RWPE1 (cell line): Measurements from ENCODE around the gene RASD1.

Experiments used
- CTCF ChIA-PET: fragments of 350-600 bp; sonication (Branson Sonifier 250); formaldehyde crosslinking; extraction: SDS; loops from one replicate; lab custom pipeline; 2021; lab: Yijun Ruan, JAX
- POLR2A ChIA-PET: fragments of 400-600 bp; formaldehyde crosslinking; extraction: SDS; loops from one replicate; lab custom pipeline; 2020; ENCODE audit warnings: antibody characterized with exemption; ENCODE audit not compliant: low non-redundant PET; lab: Yijun Ruan, JAX
- DNase-seq: peaks from one replicate; pipeline ENCODE4 v3.0.0; 2012; ENCODE audit warnings: low spot score
- H3K27ac ChIP-seq: fragments of 450-650 bp; 2 replicates; pipeline ENCODE4 v1.5.1; 2017
- CTCF ChIP-seq: fragments of 450-650 bp; conservative IDR thresholded peaks from 2 replicates; pipeline ENCODE4 v1.5.1; 2017; ENCODE audit warnings: low read depth, mild to moderate bottlenecking

Gene RASD1

DNA sequence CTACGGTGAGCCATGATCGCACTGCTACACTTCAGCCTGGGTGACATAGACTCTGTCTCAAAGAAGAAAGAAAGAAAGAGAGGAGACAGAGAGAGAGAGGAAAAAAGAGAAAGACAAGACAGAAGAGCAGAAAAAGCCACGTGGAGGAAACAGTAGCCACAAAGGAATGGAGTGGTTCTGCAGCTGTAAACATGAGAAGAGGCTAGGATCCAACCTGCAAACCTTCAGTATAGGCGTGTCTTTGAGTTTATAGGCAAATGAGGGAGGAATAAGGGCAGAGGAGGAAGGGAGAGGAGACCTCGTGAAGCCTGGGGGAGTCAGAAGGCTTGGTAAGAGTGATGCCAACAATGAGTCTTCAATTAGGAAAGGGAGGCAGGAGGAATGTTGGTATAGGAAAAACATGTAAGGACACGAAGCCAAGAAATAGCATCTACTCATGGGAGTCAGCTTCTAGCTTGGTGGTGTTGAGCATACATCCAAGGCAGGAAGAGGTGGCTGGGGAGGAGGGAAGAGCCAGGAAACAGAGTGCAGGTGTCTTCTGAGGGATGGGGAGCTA is 15.5 kb downstream of the RASD1 start:
- peak; percentile 30 for DNase-seq
- POLR2A ChIA-PET = no interaction called here
- CTCF ChIA-PET = interaction anchor here (0.6 kb wide), 1 partner anchor 12 kb away, joined by 6 read pairs; no protein-coding TSS in a partner anchor
- H3K27ac ChIP-seq = peak overlapping the region; percentile 33; the same call in 1 of the 2 replicates
- TF ChIP-seq CTCF = no peak

DNA sequence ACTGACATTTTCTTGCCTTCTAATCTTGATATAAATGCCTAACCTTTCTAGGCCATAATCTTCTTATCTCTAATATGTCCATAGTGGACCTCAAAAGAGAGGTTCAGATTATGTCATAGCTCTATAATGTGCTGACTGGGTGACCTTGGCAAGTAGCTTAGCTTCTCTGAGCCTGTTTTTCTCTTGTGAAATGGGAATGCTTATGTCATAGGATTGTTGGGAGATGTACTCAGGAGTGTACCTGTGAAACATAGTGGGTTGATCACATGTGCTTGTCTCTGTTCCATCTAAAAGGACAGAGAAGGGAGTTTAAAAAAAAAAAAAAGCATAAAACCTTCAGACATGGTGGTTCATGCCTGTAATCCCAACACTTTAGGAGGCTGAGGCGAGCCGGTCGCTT is 17.0 kb downstream of the RASD1 start:
- POLR2A ChIA-PET = no interaction called here
- CTCF ChIA-PET = no interaction called here
- no peak for TF ChIP-seq CTCF
- no peak for DNase-seq
- H3K27ac ChIP-seq = no peak overlapping the region

DNA sequence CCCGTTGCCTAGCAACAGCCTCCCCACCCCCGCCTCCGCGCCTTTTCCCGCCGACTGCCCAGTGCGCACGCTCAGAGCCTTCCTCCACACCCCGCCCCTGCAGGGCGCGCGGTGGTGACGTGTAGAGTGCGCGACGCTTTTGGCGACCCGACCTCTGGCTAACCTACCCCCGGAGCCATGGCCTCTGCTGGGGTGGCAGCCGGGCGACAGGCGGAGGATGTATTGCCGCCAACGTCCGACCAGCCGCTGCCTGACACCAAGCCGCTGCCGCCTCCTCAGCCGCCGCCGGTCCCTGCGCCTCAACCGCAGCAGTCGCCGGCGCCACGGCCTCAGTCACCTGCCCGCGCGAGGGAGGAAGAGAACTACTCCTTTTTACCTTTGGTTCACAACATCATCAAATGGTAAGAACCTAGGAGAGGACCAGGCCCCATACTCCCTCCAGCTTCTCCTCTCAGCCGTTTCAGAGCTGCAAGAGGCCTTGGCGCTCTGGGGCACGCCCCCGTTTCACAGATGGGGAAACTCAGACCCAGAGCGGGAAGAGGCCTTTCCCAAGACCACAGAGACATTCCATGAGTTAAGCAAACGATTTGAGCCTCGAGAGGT is 19.2 kb downstream of the RASD1 start, which contains the start of gene MED9:
MED9 (plus strand) TSS at position 136 of the 603 bp plus-strand sequence; CDS start at position 178, 42 bp downstream.
- POLR2A ChIA-PET = no interaction called here
- CTCF ChIA-PET = no interaction called here
- peak; percentile 98 for DNase-seq
- no peak for TF ChIP-seq CTCF
- H3K27ac ChIP-seq = peak within 1 kb of the TSS; percentile 80

DNA sequence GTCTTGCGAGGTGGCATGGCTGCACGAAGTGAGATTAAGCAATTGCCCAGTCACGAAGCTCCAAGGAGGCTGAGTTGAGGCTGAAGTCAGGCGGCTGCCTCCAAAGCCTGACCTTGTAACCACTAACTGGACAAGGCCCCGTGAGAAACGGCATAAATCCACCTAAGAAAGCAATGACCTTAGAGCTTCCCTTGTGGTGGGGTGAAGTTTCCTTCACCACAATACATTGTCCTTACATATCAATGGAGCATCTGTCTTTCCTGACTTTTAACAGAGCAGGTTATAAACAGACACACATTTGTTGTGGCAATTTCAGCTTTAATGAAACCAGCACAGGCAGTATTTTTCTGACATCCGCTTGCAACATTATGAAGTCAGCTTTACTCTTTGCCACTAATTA is 21.9 kb downstream of the RASD1 start:
- no peak for DNase-seq
- CTCF ChIA-PET = interaction anchor here (0.6 kb wide), 2 partner anchors 8 to 94 kb away, joined by 3 to 4 read pairs; no protein-coding TSS in a partner anchor
- no peak for TF ChIP-seq CTCF
- H3K27ac ChIP-seq = no peak overlapping the region
- POLR2A ChIA-PET = no interaction called here

DNA sequence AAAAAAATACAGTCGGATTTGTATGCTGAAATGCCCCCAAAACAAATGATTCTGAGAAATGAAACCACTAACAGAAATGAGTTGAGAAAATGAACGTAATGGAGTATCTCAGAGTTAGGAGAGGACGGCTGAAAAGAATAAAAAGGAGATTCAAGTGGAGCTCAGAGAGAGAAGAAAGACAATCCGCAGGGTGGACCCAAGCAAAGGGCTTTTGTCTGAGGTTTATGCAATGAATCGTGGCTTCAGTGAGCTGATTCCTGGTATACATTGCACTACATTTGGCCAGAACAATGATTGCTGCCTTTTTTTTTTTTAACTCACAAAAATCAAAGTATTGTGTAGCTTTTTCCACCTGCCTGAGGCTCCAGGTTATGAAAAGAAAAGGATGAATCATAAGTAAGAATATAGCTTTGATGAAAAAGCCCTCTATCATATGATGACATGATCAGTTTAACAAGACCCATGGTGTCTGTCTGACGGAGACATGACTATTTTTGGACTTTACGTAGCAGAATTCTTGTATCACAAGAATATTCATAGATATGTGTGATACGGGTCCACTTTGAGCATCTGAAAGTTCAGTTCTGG is 23.8 kb downstream of the RASD1 start:
- ChIA-PET CTCF (interaction anchor here (0.6 to 1.1 kb wide), 2 partner anchors 8 to 97 kb away, joined by 3 to 5 read pairs; no protein-coding TSS in a partner anchor), POLR2A (no interaction called here)
- DNase-seq = no peak
- H3K27ac ChIP-seq = no peak overlapping the region
- TF ChIP-seq CTCF = no peak

DNA sequence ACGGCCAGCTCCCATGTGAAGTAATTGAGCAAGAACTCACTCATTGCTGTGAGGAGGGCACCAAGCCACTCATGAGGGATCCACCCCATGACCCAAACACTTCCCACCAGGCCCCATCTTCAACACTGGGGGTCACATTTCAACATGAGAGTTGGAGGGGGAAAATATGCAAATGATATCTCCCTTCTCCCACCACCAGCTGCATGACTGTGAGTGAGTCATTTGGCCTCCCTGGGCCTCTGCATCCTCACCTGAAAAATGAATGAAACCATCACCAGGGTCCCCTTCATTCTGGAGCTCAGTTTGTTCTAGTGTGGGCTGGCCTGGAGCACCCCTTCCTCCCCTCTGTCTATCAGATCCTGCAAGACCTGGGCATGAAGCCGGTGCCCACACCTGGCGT is 26.2 kb downstream of the RASD1 start:
- DNase-seq = no peak
- CTCF ChIA-PET = no interaction called here
- TF ChIP-seq CTCF = no peak
- no peak overlapping the region for H3K27ac ChIP-seq
- POLR2A ChIA-PET = no interaction called here
